ENCODE results near the gene DIP2C. TPM values are rescaled to one million over a fixed set of nuclear protein-coding genes. Genes with fewer than 3 reads are reported as not detected.

DIP2C gene
- polyA plus RNA-seq, 1 of the 3 experiments (the other 2 are of a cell fraction): 8.7 TPM

GRCh38 chr10:484925-485661 lies 204.4 kb downstream of the DIP2C start:
- Histone ChIP-seq H3K27ac (ENCODE audit: low read depth in 2 of 2, low read length in 1 of 2) (no peak overlapping the region), H3K4me2 (no peak overlapping the region), H3F3A (replicated peaks; ENCODE audit: insufficient read depth) (no peaks in the 10 kb centered on the region), H4K20me1 (ENCODE audit: insufficient read depth) (peaks cover 10% of the 10 kb centered on the region), H3K4me1 (ENCODE audit: control insufficient read depth in 1 of 2, insufficient read depth in 2 of 2, low read depth in 1 of 2, low read length in 1 of 2) (peaks cover 0 to 31% of the 10 kb centered on the region in 2 experiments; a peak in 1 of 4 replicates), H3K9ac (no peak overlapping the region), H2AFZ (ENCODE audit: low read depth) (no peak overlapping the region), H3K27me3 (ENCODE audit: insufficient read depth) (no peaks in the 10 kb centered on the region), H3K9me2 (no peaks in the 10 kb centered on the region), H3K36me3 (replicated peaks in 1 of 2; ENCODE audit: control insufficient read depth in 1 of 2, insufficient read depth in 2 of 2, low read length in 1 of 2) (peaks cover 0 to 13% of the 10 kb centered on the region in 2 experiments), H3K4me3 (ENCODE audit: low read depth in 2 of 2, low read length in 1 of 2) (no peak overlapping the region), H3K79me2 (ENCODE audit: insufficient read depth) (peaks cover 29% of the 10 kb centered on the region; the same call in 1 of the 2 replicates), H3K9me3 (no peaks in the 10 kb centered on the region)
- POLR2A ChIA-PET: no interaction called here
- no peak for DNase-seq
- no peak for TF ChIP-seq GATA2 (CRISPR knock-in tag; IDR thresholded peaks at IDR 0.05)
- TF ChIP-seq GABPA (IDR thresholded peaks at IDR 0.05; ENCODE audit: low read depth): no peak
- TF ChIP-seq IRF3 (IDR thresholded peaks at IDR 0.05; ENCODE audit: low read depth, low read length): no peak
- no peak for TF ChIP-seq PBX3 (IDR thresholded peaks at IDR 0.05)
- no peak for TF ChIP-seq REST (IDR thresholded peaks at IDR 0.05; ENCODE audit: low read depth, low read length)
- no peak for TF ChIP-seq USF2 (IDR thresholded peaks at IDR 0.05; ENCODE audit: borderline replicate concordance, low read depth, low read length)
- TF ChIP-seq FOXM1 (IDR thresholded peaks at IDR 0.05; ENCODE audit: low read depth): no peak
- TF ChIP-seq NFIC (IDR thresholded peaks at IDR 0.05; ENCODE audit: borderline replicate concordance): no peak
- TF ChIP-seq NRF1 (IDR thresholded peaks at IDR 0.05; ENCODE audit: low read depth, low read length): no peak
- no peak for TF ChIP-seq EP300 (IDR thresholded peaks at IDR 0.05; ENCODE audit: borderline replicate concordance in 1 of 2, low read depth in 1 of 2, low read length in 1 of 2)
- no peak for TF ChIP-seq POLR2AphosphoS5 (IDR thresholded peaks at IDR 0.05; ENCODE audit: low read depth, low read length)
- TF ChIP-seq RAD21 (IDR thresholded peaks at IDR 0.05; ENCODE audit: low read length): no peak
- no peak for TF ChIP-seq EZH2phosphoT487 (IDR thresholded peaks at IDR 0.05; ENCODE audit: borderline replicate concordance, low read depth)
- no peak for TF ChIP-seq MXI1 (IDR thresholded peaks at IDR 0.05; ENCODE audit: low read depth, low read length)
- no peak for TF ChIP-seq MAX (IDR thresholded peaks at IDR 0.05; ENCODE audit: low read depth)
- no peak for TF ChIP-seq ELF1 (IDR thresholded peaks at IDR 0.05)
- no peak for TF ChIP-seq CHD2 (IDR thresholded peaks at IDR 0.05; ENCODE audit: low read length, partially characterized antibody)
- TF ChIP-seq CTCF (IDR thresholded peaks at IDR 0.05): no peak
- no peak for TF ChIP-seq TCF12 (IDR thresholded peaks at IDR 0.05)
- TF ChIP-seq ZBTB33 (IDR thresholded peaks at IDR 0.05; ENCODE audit: borderline replicate concordance, low read depth): no peak
- CTCF ChIA-PET: interaction anchor here (0.5 to 1.1 kb wide), 2 partner anchors 12 to 304 kb away, joined by 3 read pairs; no protein-coding TSS in a partner anchor
- WGBS (ENCODE audit: low lambda C conversion rate): 93% methylated on average over 30 of the region's 31 CpGs
